Measurements from ENCODE around the gene PCNX2. TPM values are rescaled to one million over a fixed set of nuclear protein-coding genes. Genes with fewer than 3 reads are reported as not detected.

The PCNX2 gene
- total RNA-seq, 4 donors from 2014 or later: 4.3 to 19.5 (median 9.0) TPM

DNA sequence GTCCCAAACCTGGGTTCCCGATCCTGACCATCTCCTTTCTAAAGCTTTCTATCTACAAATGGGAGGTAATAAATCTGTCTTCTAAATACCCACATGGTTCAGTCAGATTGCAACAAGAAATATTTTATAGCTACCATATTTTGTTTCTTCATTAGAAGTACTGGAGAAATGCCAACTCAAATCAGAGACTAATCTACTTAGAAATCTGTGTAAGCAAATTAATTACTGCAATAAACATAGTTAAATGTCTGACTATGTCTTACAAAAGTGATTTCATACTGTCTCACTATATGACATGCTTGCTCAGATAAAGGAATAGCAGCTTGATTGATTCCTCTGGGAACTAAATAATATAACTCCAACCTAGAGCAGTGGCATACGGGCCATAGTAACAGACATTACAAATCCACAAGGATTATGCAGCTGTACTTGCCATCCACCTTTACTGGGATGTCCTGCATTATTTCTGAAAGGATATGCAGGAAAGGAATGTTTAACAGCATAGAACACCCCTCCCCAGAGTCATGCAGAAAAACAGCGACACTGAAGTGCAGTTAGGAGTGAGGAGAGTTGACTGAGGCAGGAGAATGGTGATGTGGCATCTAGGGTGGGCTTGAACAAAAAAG lies 80.3 kb downstream of the PCNX2 start:
- no peak overlapping the region for H3K27ac ChIP-seq

DNA sequence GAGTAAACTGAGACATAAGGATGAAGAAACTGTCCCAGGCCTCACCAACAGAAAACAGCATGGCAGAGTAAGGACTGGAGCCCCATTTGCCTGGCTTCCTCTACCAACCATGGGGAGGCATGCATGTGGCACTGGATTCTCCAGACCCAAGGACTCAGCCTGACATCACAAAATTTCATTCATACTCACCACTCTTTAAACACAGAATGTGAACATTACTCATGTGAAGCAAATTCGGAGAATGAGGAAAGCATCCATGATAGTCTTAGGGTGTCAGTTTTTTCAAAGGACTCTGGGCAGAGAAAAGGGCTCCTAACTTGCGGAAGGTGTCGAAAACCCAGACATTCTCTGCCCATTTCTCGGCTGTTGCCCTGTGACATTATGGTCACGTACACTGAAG lies 83.9 kb downstream of the PCNX2 start:
- Histone ChIP-seq H3K9me3 (no peaks in the 10 kb centered on the region), H3K27me3 (no peaks in the 10 kb centered on the region), H3K4me3 (no peak overlapping the region), H3K27ac (no peak overlapping the region), H3K4me1 (no peaks in the 10 kb centered on the region), H3K36me3 (no peaks in the 10 kb centered on the region)
- no peak for TF ChIP-seq POLR2A (IDR thresholded peaks at IDR 0.05)
- TF ChIP-seq, protein P1, sequence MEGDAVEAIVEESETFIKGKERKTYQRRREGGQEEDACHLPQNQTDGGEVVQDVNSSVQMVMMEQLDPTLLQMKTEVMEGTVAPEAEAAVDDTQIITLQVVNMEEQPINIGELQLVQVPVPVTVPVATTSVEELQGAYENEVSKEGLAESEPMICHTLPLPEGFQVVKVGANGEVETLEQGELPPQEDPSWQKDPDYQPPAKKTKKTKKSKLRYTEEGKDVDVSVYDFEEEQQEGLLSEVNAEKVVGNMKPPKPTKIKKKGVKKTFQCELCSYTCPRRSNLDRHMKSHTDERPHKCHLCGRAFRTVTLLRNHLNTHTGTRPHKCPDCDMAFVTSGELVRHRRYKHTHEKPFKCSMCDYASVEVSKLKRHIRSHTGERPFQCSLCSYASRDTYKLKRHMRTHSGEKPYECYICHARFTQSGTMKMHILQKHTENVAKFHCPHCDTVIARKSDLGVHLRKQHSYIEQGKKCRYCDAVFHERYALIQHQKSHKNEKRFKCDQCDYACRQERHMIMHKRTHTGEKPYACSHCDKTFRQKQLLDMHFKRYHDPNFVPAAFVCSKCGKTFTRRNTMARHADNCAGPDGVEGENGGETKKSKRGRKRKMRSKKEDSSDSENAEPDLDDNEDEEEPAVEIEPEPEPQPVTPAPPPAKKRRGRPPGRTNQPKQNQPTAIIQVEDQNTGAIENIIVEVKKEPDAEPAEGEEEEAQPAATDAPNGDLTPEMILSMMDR (IDR thresholded peaks at IDR 0.05): no peak
- intact Hi-C loops (cut with DNase I): no loop called here
- DNase-seq: no peak
- WGBS, 2 donors: 91 to 95% methylated on average over 5 of the region's 5 CpGs

More for the DNA sequence above, 80.3 kb downstream of the PCNX2 start:
- Histone ChIP-seq H3K27me3 (no peaks in the 10 kb centered on the region), H3K36me3 (peaks cover 0 to 5% (median 0%) of the 10 kb centered on the region in 3 donors), H3K4me3 (no peak overlapping the region), H3K9me3 (no peaks in the 10 kb centered on the region), H3K4me1 (no peaks in the 10 kb centered on the region)
- TF ChIP-seq, protein P1 (IDR thresholded peaks at IDR 0.05): no peak
- no peak for TF ChIP-seq POLR2A (IDR thresholded peaks at IDR 0.05)
- intact Hi-C loops (cut with DNase I): no loop called here
- DNase-seq: no peak
- WGBS, 2 donors: 87 to 98% methylated on average over 3 of the region's 3 CpGs

DNA sequence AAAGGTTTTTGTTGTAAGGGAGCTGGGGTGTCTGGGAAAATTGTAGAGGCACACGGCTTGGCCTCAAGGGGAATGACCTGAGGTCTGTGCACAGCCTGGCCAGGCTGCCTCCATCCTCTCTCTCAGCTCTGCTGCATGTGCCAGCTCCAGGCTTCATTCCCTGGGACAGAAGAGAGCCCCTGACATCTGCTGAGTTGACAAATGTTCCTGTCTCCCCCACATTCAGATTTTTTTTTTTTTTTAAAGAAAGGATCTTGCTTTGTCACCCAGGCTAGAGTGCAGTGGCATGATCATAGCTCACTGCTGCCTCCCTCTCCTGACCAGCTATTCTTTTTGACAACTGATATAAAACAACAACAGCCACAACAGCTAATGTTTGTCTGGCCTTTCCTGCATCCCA lies 84.4 kb downstream of the PCNX2 start:
- 50 to 71% methylated on average over 1 of the region's 1 CpG for WGBS, 2 donors
- DNase-seq: no peak
- no peak overlapping the region for H3K27ac ChIP-seq
- TF ChIP-seq POLR2A (IDR thresholded peaks at IDR 0.05): no peak
- TF ChIP-seq, protein P1 (IDR thresholded peaks at IDR 0.05): no peak
- intact Hi-C loops (cut with DNase I): no loop called here
- no peaks in the 10 kb centered on the region for H3K4me1 ChIP-seq
- no peaks in the 10 kb centered on the region for H3K9me3 ChIP-seq
- H3K27me3 ChIP-seq: no peaks in the 10 kb centered on the region
- no peaks in the 10 kb centered on the region for H3K36me3 ChIP-seq
- no peak overlapping the region for H3K4me3 ChIP-seq

DNA sequence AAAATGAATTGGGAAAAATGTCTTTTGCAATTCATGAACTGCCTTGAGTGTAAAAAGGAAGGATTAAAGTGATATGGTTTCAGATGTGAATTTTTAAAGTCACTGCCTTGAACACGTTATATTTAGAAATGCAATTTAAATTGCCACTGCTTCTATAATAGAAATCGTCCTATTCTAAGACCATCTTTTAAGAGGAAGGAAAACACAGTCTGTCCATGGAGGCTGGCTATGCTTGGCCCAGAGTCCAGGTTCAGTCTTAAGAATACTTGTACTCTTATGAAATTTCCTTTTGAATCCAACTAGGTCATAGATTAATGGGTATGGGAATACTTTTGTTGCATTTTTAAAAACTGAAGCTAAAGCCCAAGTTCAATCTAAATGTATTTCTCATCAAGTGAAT lies 86.0 kb downstream of the PCNX2 start:
- intact Hi-C loops (cut with DNase I): no loop called here
- Histone ChIP-seq H3K36me3 (no peaks in the 10 kb centered on the region), H3K27me3 (no peaks in the 10 kb centered on the region), H3K9me3 (no peaks in the 10 kb centered on the region), H3K27ac (no peak overlapping the region), H3K4me1 (no peaks in the 10 kb centered on the region), H3K4me3 (no peak overlapping the region)
- WGBS, 2 donors: 76 to 84% methylated on average over 2 of the region's 2 CpGs
- DNase-seq: no peak
- TF ChIP-seq, protein P1 (IDR thresholded peaks at IDR 0.05): no peak
- TF ChIP-seq POLR2A (IDR thresholded peaks at IDR 0.05): no peak

DNA sequence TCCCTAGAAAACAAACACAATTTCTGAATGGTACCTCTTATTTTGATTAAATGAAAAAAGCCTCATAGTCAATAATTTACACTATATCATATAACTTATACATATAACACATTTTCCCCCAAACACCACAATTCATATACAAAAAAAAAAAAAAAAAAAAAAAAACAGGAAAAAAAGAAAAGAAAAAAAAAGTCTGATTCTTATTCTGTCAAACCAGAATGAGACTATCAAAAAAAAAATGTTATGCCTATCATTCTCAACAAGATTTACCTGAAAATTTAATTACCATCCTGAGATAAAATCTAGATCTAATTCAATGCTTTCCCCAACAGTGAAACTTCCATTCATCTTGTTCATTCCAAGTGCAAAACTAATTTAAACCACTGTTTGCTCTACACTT lies 86.8 kb downstream of the PCNX2 start:
- H3K27ac ChIP-seq: no peak overlapping the region
- DNase-seq: no peak
- H3K27me3 ChIP-seq: no peaks in the 10 kb centered on the region
- TF ChIP-seq POLR2A (IDR thresholded peaks at IDR 0.05): no peak
- TF ChIP-seq, protein P1 (IDR thresholded peaks at IDR 0.05): no peak
- intact Hi-C loops (cut with DNase I): no loop called here
- no peak overlapping the region for H3K4me3 ChIP-seq
- no peaks in the 10 kb centered on the region for H3K4me1 ChIP-seq
- H3K9me3 ChIP-seq: no peaks in the 10 kb centered on the region
- H3K36me3 ChIP-seq: no peaks in the 10 kb centered on the region

Data from esophagus squamous epithelium (tissue), 5 donors.